Neuronal stem cell (in vitro differentiated cells): ENCODE data around the gene HACD4.

Experiments used
- DNase-seq: peaks from one replicate; pipeline ENCODE4 v3.0.0-alpha.2; 2013; ENCODE audit warnings: low spot score
- H2AFZ ChIP-seq: one replicate; pipeline ENCODE4 v1.6.1; 2013; ENCODE audit warnings: mild to moderate bottlenecking, low read length, inconsistent platforms
- H2AK5ac ChIP-seq: 2 replicates; pipeline ENCODE4 v1.6.1; 2013; ENCODE audit warnings: low read depth, mild to moderate bottlenecking, inconsistent platforms, low read length, moderate library complexity, mixed read lengths
- H2BK120ac ChIP-seq: 2 replicates; pipeline ENCODE4 v1.6.1; 2013; ENCODE audit warnings: low read depth, mild to moderate bottlenecking, inconsistent platforms, low read length, moderate library complexity, mixed read lengths
- H2BK12ac ChIP-seq: one replicate; pipeline ENCODE4 v1.6.1; 2013; ENCODE audit warnings: low read length, inconsistent platforms
- H2BK15ac ChIP-seq: 2 replicates; pipeline ENCODE4 v1.6.1; 2013; ENCODE audit warnings: mild to moderate bottlenecking, low read length, inconsistent platforms, mixed read lengths
- H2BK5ac ChIP-seq: one replicate; pipeline ENCODE4 v1.6.1; 2013; ENCODE audit warnings: inconsistent platforms, mild to moderate bottlenecking, low read length, moderate library complexity
- H3K14ac ChIP-seq: one replicate; pipeline ENCODE4 v1.6.1; 2013; ENCODE audit warnings: low read length, inconsistent platforms
- H3K18ac ChIP-seq: 2 replicates; pipeline ENCODE4 v1.6.1; 2013; ENCODE audit warnings: low read length, inconsistent platforms
- H3K23ac ChIP-seq: 2 replicates; pipeline ENCODE4 v1.6.1; 2013; ENCODE audit warnings: low read depth, mild to moderate bottlenecking, mixed read lengths, low read length, inconsistent platforms; ENCODE audit not compliant: poor library complexity
- H3K27ac ChIP-seq: replicated peaks from 3 replicates; pipeline ENCODE4 v1.5.1; 2013; ENCODE audit warnings: low read length, inconsistent platforms
- H3K27me3 ChIP-seq, 3 experiments: 2 replicates each; pipeline ENCODE4 v1.6.1; 2013; ENCODE audit warnings: low read length in 3 of 3, mild to moderate bottlenecking in 2 of 3, inconsistent platforms in 1 of 3, low read depth in 1 of 3, mixed read lengths in 1 of 3, moderate library complexity in 1 of 3; ENCODE audit not compliant: control insufficient read depth in 3 of 3, insufficient read depth in 3 of 3
- H3K36me3 ChIP-seq, 2 donors: replicated peaks in 1 of 2; 2 replicates each; pipeline ENCODE4 v1.6.1; 2013; ENCODE audit warnings: low read length in 2 of 2; ENCODE audit not compliant: control insufficient read depth in 2 of 2, insufficient read depth in 2 of 2
- H3K4ac ChIP-seq: 2 replicates; pipeline ENCODE4 v1.6.1; 2013; ENCODE audit warnings: inconsistent platforms, mild to moderate bottlenecking, low read length, moderate library complexity
- H3K4me1 ChIP-seq, 2 donors: 1 replicate in 1 of 2; 2 replicates in 1 of 2; pipeline ENCODE4 v1.6.1; 2013; ENCODE audit warnings: low read length in 2 of 2, low read depth in 1 of 2; ENCODE audit not compliant: control insufficient read depth in 2 of 2, insufficient read depth in 1 of 2
- H3K4me2 ChIP-seq: one replicate; pipeline ENCODE4 v1.6.1; 2013; ENCODE audit warnings: mild to moderate bottlenecking, low read length, inconsistent platforms; ENCODE audit not compliant: insufficient read depth, poor library complexity, severe bottlenecking
- H3K4me3 ChIP-seq, 2 donors: 2 replicates each; pipeline ENCODE4 v1.5.1; 2013; ENCODE audit warnings: low read length in 2 of 2, mild to moderate bottlenecking in 2 of 2, inconsistent platforms in 1 of 2, moderate library complexity in 1 of 2
- H3K79me1 ChIP-seq: one replicate; pipeline ENCODE4 v1.6.1; 2013; ENCODE audit warnings: low read depth, mild to moderate bottlenecking, inconsistent platforms, low read length, moderate library complexity
- H3K9ac ChIP-seq: one replicate; pipeline ENCODE4 v1.6.1; 2013; ENCODE audit warnings: mild to moderate bottlenecking, low read depth, low read length, inconsistent platforms; ENCODE audit not compliant: poor library complexity
- H3K9me3 ChIP-seq, 2 donors: replicated peaks in 1 of 2; 2 replicates each; pipeline versions ENCODE3 to v1.6.1; 2013; ENCODE audit warnings: low read length in 2 of 2, mild to moderate bottlenecking in 2 of 2, inconsistent platforms in 1 of 2, low read depth in 1 of 2, mixed read lengths in 1 of 2, moderate library complexity in 1 of 2; ENCODE audit not compliant: control insufficient read depth in 2 of 2, insufficient read depth in 1 of 2
- H4K8ac ChIP-seq: one replicate; pipeline ENCODE4 v1.6.1; 2013; ENCODE audit warnings: low read depth, mild to moderate bottlenecking, inconsistent platforms, low read length, moderate library complexity
- H4K91ac ChIP-seq: one replicate; pipeline ENCODE4 v1.6.1; 2013; ENCODE audit warnings: low read length, low read depth, mild to moderate bottlenecking, inconsistent platforms; ENCODE audit not compliant: poor library complexity
- WGBS, 2 donors: extraction: QIAGEN DNeasy Blood & Tissue Kit; methylation state at CpG; one replicate each; pipeline ENCODE4 v1.1.7; 2013; ENCODE audit warnings: missing lambda C conversion rate in 2 of 2, mixed read lengths in 1 of 2; ENCODE audit not compliant: insufficient read length in 2 of 2, insufficient replicate concordance in 1 of 2; ENCODE audit errors: extremely low coverage in 2 of 2; 5-methylcytosine and 5-hydroxymethylcytosine counted together

HACD4 gene

GRCh38 chr9:21015129-21015815 lies 16.2 kb downstream of the HACD4 start:
- no peak for DNase-seq
- Histone ChIP-seq H3K4ac (no peak overlapping the region), H3K18ac (no peak overlapping the region), H2AK5ac (no peak overlapping the region), H2BK5ac (no peak overlapping the region), H3K36me3 (no peaks in the 10 kb centered on the region), H3K79me1 (no peaks in the 10 kb centered on the region), H4K8ac (no peak overlapping the region), H3K4me3 (no peak overlapping the region), H2BK15ac (no peak overlapping the region), H3K9me3 (no peaks in the 10 kb centered on the region), H3K14ac (no peak overlapping the region), H3K4me2 (no peak overlapping the region), H4K91ac (no peak overlapping the region), H3K9ac (no peak overlapping the region), H2AFZ (no peak overlapping the region), H3K27ac (no peak overlapping the region), H2BK12ac (no peak overlapping the region), H3K27me3 (no peaks in the 10 kb centered on the region), H3K4me1 (no peaks in the 10 kb centered on the region), H2BK120ac (no peak overlapping the region), H3K23ac (no peak overlapping the region)
- WGBS, 2 donors: no CpG with 5 or more reads among the region's 5 CpGs

GRCh38 chr9:21002040-21002439 lies 29.4 kb downstream of the HACD4 start:
- H4K91ac ChIP-seq: no peak overlapping the region
- no peak overlapping the region for H3K23ac ChIP-seq
- H4K8ac ChIP-seq: no peak overlapping the region
- H3K4ac ChIP-seq: no peak overlapping the region
- H3K14ac ChIP-seq: no peak overlapping the region
- H3K18ac ChIP-seq: no peak overlapping the region
- no peaks in the 10 kb centered on the region for H3K79me1 ChIP-seq
- no peak overlapping the region for H3K9ac ChIP-seq
- no peaks in the 10 kb centered on the region for H3K4me1 ChIP-seq
- H2BK5ac ChIP-seq: no peak overlapping the region
- no peak overlapping the region for H3K27ac ChIP-seq
- no peak overlapping the region for H2BK12ac ChIP-seq
- no CpG with 5 or more reads among the region's 2 CpGs for WGBS, 2 donors
- no peak overlapping the region for H2BK15ac ChIP-seq
- no peak overlapping the region for H2BK120ac ChIP-seq
- H3K9me3 ChIP-seq: peaks cover 0 to 12% of the 10 kb centered on the region in 2 donors
- DNase-seq: no peak
- H2AK5ac ChIP-seq: no peak overlapping the region
- no peak overlapping the region for H2AFZ ChIP-seq
- peaks cover 0 to 2% of the 10 kb centered on the region in 2 donors for H3K36me3 ChIP-seq
- H3K27me3 ChIP-seq: no peaks in the 10 kb centered on the region
- H3K4me3 ChIP-seq: no peak overlapping the region
- H3K4me2 ChIP-seq: no peak overlapping the region

GRCh38 chr9:21001581-21001980 lies 29.9 kb downstream of the HACD4 start:
- Histone ChIP-seq H3K79me1 (no peaks in the 10 kb centered on the region), H3K4ac (no peak overlapping the region), H3K27ac (no peak overlapping the region), H4K8ac (no peak overlapping the region), H3K4me2 (no peak overlapping the region), H3K4me3 (no peak overlapping the region), H3K23ac (no peak overlapping the region), H3K36me3 (peaks cover 0 to 5% of the 10 kb centered on the region in 2 donors), H3K18ac (no peak overlapping the region), H3K9ac (no peak overlapping the region), H2BK12ac (no peak overlapping the region), H3K9me3 (peaks cover 0 to 12% of the 10 kb centered on the region in 2 donors), H3K27me3 (no peaks in the 10 kb centered on the region), H3K4me1 (no peaks in the 10 kb centered on the region), H2BK15ac (no peak overlapping the region), H2BK5ac (no peak overlapping the region), H2AK5ac (no peak overlapping the region), H2BK120ac (no peak overlapping the region), H4K91ac (no peak overlapping the region), H2AFZ (no peak overlapping the region), H3K14ac (no peak overlapping the region)
- no peak for DNase-seq
- no CpG with 5 or more reads among the region's 1 CpG for WGBS, 2 donors

- no CpG with 5 or more reads among the region's 2 CpGs for WGBS, 2 donors
- Histone ChIP-seq H3K27ac (no peak overlapping the region), H3K9ac (no peak overlapping the region), H3K14ac (no peak overlapping the region), H3K18ac (no peak overlapping the region), H3K23ac (no peak overlapping the region), H2AK5ac (no peak overlapping the region), H2BK5ac (no peak overlapping the region), H3K79me1 (no peaks in the 10 kb centered on the region), H3K4me1 (no peaks in the 10 kb centered on the region), H2AFZ (no peak overlapping the region), H2BK12ac (no peak overlapping the region), H3K36me3 (peaks cover 9 to 33% of the 10 kb centered on the region in 2 donors), H2BK15ac (no peak overlapping the region), H4K8ac (no peak overlapping the region), H3K4ac (no peak overlapping the region), H3K4me2 (no peak overlapping the region), H4K91ac (no peak overlapping the region), H2BK120ac (no peak overlapping the region), H3K4me3 (no peak overlapping the region), H3K27me3 (no peaks in the 10 kb centered on the region), H3K9me3 (peaks cover 0 to 12% of the 10 kb centered on the region in 2 donors)
- no peak for DNase-seq
Observed at GRCh38 chr9:20997503-20998076, 33.9 kb downstream of the HACD4 start.
